Left cardiac atrium (tissue), 4 donors: Measurements from ENCODE around the gene CDKL5. TPM values are rescaled to one million over a fixed set of nuclear protein-coding genes. Genes with fewer than 3 reads are reported as not detected.

Experiments
- ATAC-seq, 2 donors: fragments of 200-7000 bp; cut with Tn5 transposase; one replicate each; pipeline ENCODE4 v1.9.1; 2020; ENCODE audit warnings: mild to moderate bottlenecking in 2 of 2, moderate library complexity in 2 of 2
- DNase-seq: peaks from one replicate; pipeline ENCODE4 v3.0.0-alpha.2; 2020
- intact Hi-C, 2 donors: fragments of 100-400 bp; cut with DNase I; formaldehyde crosslinking; loops; one replicate each; pipeline versions ENCODE4 v1.14.1 to v1.15.1; 2022 to 2023
- total RNA-seq, 2 donors: library from RNA; stranded (reverse); fragmentation: NEBNext Ultra II Directional; extraction: Animal tissue kit (Norgen Biotek cat#: 25700); gene quantifications; one replicate each; pipeline ENCODE4 v1.2.1, GENCODE V29; 2021
- donor health status: DM: no; HTN: yes; CAD: no.
- donor health status: DM: no; HTN: yes; CAD: no; lungs with severe emphysema.
- donor health status: DM: yes; HTN: yes; CAD: no.
- donor health status: Dilated cardiomyopathy.

The CDKL5 gene
- total RNA-seq, 2 donors from 2014 or later: 8.1 to 8.3 TPM

DNA sequence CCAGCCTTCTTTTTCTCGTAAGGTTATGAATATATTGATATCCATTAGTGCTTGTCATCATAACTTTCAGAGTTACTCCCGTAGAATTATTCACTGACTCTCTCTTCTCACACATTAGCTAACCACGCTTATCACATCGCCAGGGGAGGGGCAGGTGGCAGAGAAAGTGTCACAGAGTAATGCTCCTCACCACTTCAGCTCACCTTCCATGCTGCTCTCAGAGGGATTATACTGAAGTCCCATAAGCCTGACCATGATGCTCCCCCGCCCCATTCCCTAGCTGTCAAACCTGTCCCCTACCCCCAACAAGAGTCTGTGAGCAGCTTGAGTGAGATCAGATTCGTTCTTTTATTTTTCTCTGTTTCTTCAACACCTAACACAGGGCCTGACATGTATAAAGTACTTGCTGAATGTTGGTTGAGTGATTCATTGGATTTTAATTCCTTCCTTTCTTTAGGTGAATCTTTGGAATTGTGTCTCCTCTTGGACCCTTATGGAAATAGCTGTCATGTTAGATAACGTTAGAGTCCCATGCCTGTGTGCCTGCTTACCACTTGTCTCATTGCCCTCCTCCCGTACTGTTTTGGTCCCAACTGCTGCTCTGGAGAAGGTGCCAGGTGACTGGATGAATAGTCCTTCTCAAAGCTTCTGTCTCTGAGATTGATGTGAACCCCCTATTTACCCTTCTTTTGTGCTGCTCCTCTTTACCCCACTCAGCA is 191.4 kb downstream of the CDKL5 start:
- intact Hi-C loops: no loop called here
- no peak for DNase-seq
- no peak for ATAC-seq

DNA sequence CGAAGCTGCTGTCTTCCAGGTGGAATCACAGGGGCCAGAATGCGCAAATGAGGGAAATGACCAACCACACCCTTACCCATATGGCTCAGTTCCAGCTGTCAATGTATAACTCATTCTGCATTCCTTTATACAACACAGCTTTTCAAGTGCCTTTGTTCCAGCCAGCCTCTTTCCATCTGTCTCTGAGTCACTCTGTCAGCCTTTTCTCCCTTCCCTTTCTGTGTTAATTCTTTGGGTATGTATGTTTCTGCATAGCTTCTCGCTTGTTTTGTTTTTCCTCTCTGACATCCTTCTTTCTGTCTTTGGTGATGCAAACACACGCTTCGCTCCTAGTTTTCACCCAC is 192.0 kb downstream of the CDKL5 start:
- intact Hi-C loops: no loop called here
- no peak for ATAC-seq

DNA sequence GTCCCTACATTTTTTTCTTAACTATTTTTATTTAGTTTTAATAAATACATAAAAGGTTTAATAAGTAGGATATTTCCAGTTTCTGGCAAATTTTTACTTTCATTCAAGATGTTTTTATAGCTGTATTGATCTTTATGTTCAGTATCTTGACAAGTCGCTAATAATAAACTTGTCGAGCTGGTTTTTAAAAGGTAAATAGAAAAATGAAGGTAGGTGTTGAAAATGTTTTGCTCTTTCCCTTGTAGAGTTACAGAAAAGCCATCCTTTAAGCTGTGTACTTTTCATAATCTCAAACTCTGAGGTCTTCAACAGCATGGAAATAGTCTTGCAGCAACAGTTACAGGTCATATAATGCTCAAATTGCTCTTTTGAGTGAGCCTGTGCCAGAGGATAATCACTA is 193.9 kb downstream of the CDKL5 start:
- intact Hi-C loops: no loop called here
- ATAC-seq: no peak
- no peak for DNase-seq

More for the DNA sequence above, 192.0 kb downstream of the CDKL5 start:
- DNase-seq: no peak

DNA sequence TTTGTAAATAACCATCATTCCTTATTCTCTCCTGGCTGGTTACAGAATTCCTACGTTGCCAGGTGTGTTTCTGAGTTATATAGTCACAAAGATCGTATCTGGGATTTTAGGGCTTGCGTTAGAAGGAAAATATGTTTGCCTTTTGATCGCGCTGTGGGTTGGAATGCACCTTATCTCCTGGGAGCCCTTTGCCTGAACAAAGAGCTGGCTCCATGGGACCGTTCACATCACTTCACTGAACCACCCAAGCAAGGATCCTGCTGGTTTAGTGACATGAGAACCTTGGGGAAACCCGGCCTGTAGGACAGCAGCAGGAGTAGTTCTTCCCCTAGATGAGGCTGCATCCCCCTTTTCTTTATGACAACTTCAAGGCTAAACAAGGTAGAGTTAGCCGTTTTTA is 194.9 kb downstream of the CDKL5 start:
- intact Hi-C loops: no loop called here
- ATAC-seq (no peak), DNase-seq (no peak)

DNA sequence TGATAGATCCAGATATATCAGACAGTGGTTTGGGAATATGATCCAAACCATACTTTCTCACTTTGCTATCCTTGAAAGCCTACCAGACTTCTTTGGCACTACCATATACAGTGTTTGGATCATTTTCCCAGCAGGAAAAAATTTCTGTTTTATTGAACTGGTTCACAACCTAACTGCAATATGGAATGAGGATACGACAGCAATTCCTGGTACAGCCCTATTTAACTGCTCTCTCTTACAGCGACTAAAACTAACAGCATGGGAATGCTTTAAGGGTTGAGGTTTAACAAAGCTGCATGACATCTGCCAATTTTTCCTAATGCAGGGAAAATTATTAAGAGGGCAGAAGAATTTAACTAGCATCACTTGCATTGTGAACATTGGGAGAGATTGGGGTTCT is 199.2 kb downstream of the CDKL5 start:
- ATAC-seq (no peak), DNase-seq (no peak)
- intact Hi-C loops: no loop called here

DNA sequence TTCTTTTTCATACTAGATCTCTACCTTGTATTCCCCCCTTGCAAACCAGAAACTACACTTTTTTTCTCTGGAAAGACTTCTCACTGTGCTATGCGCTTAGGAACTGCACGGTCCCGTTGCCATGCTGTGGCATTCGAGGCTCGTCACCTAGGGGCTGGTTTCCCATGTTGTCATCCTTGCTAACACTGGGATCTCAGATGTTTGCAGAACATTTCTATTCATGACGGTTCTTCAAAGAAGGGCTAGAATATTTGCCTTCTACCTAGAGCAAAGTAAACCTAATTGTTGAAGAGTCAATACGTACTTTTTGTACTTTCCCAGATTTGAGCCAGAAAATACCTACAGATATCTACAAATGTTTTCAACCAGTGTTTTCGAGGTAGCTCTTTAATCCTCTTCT is 205.5 kb downstream of the CDKL5 start:
- intact Hi-C loops: no loop called here
- no peak for ATAC-seq

DNA sequence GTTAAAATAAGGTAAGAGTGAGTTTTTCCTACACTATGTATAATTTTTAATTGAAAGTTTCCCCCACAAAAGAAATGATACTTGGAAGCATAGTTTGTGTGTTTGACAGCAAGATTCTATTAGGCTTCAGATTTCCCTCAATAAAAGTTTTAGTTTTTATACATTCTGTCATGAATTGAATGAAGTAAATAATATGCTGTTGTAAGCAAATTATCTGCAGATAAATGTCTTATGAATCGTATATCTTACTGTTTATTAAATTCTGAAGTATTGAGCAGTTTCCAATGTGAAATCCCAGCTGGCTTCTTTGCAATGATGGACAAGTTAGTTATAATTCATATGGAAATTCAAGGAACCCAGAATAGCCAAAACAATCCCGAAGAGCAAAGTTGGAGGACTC is 213.0 kb downstream of the CDKL5 start:
- ATAC-seq: no peak
- intact Hi-C loops: no loop called here
- no peak for DNase-seq

More for the DNA sequence above, 205.5 kb downstream of the CDKL5 start:
- no peak for DNase-seq

DNA sequence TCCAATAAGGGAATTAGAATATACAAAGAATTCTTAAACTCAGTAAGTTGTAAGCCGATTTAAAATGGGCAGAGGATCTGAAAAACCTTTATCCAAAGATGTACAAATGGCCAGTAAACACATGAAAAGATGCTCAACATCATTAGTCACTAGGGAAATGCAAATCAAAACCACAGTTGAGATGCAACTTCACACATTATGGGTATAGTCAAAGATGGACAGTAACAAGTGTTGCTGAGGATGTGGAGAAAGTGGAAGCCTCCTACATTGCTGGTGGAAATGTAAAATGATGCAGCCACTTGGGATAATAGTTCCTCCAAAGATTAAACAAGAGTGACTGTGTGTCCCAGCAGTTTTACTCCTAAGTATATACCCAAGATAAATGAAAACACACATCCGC is 213.9 kb downstream of the CDKL5 start:
- DNase-seq: no peak
- intact Hi-C loops: no loop called here
- ATAC-seq: no peak

DNA sequence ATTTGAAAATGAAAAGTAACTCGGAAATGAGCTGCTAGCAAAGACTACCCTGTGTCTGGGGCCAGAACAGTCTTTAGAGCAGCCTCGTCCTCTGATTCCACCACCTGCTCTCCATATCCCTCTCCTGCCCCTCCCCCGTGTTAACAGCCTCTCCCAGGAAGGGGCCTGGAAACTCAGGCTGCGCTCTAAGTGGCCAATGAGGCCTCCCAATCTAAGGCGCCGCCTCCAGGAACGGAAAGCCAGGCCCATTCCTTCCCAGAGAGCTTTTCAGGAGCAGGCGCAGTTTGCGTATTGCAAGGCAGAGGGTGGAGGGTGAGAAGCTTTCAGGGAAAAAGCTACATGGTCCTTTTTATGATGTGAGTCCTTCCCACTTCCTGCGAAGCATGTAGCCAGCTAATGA is 215.3 kb downstream of the CDKL5 start:
- intact Hi-C loops: no loop called here
- ATAC-seq: no peak

DNA sequence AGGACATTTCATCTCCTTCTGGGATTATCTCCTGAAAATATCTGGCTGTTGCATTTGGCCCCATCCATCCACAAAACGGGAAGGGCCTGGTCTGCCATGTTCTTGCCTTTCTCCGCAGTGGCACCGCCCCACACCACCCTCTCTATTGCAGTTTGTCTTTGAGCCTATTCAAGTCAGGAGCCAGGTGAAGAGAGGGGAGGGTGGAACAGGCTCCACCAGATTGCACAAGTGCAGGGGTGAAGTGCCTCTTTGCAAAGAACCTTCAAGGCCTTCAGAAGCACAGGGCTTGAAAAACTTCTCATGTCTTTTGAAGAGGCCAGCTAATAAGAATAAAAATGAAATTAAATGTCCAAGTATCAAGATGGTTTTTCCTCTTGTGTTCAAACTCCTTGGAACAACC is 217.8 kb downstream of the CDKL5 start:
- ATAC-seq: no peak
- intact Hi-C loops: no loop called here
- DNase-seq: no peak

More for the DNA sequence above, 215.3 kb downstream of the CDKL5 start:
- no peak for DNase-seq

DNA sequence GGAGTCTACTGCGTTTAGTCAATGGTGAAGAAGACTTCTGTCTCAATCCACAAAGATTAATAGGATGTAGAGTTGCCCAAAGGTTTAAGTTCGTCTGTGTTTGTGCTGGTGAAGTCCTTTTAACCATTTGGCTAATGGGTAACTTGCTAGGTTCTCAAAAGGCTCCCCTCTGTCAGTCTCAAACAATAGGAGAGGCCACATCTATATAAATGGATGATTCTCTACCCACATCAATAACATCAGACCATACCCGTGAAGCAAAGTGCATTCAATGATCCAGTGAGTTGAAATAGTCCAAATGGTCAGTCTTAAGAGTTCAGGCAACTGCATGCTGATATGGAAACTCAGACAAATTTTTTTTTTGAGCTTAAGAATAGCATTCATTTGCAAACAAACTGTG is 218.4 kb downstream of the CDKL5 start:
- ATAC-seq (no peak), DNase-seq (no peak)
- intact Hi-C loops: no loop called here

DNA sequence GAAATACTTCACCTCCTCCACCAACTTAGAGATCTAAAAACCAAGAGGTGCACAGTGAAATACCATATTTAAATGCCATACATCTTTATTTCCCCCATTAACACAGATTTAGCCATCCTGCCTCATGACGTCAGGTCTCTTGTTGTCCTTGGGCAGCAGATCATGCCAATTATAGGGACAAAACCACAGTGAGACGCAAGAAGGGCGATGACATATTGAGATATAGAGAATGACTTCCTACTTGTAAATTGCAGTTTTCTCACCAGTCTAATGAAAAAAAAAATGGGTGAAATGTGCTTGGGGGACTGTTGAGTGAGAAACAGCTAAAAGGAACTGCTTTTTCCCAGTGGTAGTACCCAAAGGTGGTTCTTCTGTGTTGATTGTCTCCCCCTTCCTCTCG is 222.2 kb downstream of the CDKL5 start:
- DNase-seq: no peak
- ATAC-seq: no peak
- intact Hi-C loops: no loop called here

DNA sequence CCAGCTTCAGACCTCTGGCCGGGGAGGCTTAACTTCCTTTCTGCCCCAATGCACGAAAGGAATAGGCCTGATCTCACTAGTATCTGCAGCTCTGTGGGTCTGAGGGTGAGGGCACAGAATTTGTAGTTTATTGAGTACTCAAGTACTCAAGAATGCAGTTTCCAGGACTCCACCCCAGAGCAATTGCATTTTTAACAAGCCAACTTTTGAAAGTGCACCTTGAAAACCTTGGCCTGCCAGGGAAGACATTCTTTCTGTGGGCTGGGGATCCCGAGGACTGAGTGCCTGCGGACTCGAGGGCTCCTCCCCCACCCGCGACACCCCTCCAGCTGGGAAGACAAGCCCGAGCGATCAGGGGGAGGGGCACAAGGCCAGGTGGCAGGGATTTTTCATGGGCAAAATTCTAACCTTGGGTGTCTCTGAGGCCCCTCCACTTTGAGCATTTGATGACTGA is 224.1 kb downstream of the CDKL5 start:
- intact Hi-C loops: no loop called here
- ATAC-seq (no peak), DNase-seq (no peak)

DNA sequence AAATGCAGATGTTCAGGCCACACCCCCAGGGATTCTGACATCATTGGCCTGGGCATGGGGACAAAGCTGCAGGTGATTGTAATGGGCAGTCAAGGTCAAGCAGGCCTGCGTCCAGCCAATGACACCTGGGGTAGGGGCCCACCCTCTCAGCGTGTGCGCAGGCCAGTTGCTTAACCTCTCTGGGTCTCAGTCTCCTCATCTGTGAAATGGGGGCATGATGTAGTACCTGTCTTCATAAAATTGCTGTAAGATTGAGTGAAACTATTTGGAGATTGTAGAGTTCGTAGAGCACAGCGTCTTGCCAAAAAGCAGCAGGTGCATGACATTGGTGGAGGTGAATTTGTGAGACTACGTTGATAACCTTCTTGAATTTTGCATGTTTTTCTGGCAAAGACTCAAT is 225.3 kb downstream of the CDKL5 start:
- ATAC-seq (no peak), DNase-seq (no peak)
- intact Hi-C loops: no loop called here

DNA sequence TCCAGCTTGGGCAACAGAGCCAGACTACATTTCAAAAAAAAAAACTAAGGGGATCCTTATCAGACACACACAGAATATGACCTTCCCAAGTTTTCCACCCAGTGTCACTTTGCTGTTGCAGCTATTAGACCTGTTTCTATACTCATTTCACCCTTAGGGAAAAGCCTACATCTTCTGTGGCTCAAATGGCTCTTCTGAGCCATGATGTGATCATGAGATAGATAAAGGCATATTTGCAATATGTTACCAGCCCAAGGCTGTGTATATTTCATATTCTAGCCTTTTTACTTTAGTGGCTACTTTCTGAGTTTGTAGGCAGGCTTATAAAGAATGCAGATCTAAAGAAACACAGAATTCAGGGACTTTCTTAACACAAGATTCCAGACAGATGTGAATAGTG is 227.2 kb downstream of the CDKL5 start:
- ATAC-seq: no peak
- intact Hi-C loops: no loop called here
- no peak for DNase-seq

DNA sequence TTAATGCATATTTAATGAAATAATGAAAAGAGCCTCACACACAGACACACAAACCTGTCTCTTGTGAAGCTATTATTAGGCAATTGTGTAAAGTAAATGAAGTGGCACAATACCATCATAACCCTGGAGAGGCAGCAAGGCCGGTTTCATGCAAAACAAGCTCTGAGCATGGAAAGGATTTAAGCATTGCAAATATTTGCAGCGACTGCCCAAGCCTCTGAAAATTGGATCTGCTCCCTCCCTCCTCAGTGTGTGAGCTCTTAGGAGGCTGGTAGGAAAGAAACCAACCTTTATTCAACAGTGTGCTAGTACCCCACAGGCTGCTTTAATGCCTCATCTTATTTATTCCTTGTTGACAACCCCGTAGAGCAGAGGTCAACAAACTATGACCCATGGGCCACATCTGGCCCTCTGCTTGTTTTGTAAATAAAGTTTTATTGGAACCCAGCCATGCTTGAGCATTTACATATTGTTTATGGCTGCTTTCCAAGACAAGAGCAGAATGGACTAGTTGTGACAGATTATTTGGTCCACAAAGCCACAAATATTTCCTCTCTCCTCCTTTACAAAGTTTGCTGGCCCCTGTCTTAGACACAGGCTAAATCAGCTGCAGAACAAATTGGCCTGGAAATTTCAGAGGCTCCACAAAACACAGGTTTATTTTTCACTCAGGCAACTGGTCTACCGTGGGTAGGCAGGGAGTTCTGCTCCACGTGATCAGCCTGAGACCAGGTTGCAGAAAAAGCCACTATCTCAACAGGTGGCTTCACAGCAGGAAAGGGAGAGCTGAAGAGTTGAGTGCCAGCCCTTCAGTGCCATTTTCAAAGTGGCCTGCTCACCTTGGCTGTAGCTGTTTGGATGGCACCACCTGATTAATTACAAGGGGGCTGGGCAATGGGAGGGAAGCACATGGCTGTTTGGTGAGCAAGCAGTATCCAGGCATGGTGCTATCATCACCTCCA is 229.7 kb downstream of the CDKL5 start:
- no peak for ATAC-seq
- DNase-seq: no peak
- intact Hi-C loops: no loop called here

DNA sequence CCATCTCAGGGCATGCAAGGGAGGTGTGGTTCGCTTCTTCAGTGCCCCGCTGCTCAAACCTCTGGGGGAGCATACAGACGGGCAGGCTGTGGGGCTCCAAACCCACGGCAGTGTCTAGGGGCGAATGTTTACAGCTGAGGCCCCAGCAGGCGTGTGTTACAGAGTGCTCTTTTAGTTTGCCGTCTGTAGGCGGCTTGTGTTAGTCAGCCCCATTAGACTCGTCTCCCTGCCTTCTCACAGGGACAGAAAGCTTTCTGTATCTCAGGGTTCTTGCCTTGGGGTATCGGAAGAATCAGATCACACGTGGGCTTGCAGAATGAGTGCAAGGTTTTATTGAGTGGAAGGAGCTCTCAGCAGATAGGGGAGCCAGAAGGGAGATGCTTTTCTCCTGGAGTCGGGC is 235.9 kb downstream of the CDKL5 start:
- intact Hi-C loops: no loop called here
- ATAC-seq: no peak

DNA sequence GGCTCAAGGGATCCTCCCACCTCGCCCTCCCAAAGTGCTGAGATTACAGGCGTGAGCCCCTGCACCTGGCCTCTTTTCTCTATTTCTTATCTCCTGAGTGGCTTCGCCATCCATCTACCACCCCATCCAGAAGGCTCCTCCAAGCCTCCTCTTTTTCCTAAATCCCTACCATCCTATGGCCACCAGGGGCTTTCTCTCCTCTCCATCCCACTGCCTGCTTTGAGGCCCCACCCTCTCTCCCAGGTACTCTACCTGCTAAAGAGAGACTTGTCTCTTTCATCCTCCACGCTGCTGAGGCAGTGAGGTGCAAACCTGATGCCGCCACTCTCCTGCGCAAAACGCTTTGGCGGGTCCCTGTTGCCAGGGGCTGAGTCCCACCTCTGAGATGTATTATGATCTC is 239.5 kb downstream of the CDKL5 start:
- no peak for ATAC-seq
- intact Hi-C loops: no loop called here

More for the DNA sequence above, 235.9 kb downstream of the CDKL5 start:
- DNase-seq: no peak

DNA sequence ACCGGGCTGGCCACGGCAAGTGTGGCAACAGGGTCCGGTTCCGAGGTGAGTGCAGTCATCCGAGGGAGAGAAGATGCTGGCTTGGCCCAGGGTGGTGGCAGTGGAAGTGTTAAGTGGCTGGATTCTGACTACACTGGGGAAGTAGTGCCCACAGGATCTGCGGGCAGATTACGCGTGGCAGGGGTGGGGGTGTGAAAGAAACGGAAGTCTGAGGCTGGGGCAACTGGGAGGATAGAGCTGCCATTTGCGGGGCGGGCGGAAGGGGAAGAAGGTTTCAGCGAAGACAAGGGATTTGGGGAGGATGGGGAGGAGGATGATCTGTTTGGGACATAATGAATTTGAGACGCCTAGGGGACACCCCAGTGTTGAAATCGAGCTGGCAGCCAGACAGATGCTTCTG is 241.2 kb downstream of the CDKL5 start:
- intact Hi-C loops: no loop called here
- no peak for ATAC-seq
- DNase-seq: no peak

More for the DNA sequence above, 239.5 kb downstream of the CDKL5 start:
- DNase-seq: no peak

DNA sequence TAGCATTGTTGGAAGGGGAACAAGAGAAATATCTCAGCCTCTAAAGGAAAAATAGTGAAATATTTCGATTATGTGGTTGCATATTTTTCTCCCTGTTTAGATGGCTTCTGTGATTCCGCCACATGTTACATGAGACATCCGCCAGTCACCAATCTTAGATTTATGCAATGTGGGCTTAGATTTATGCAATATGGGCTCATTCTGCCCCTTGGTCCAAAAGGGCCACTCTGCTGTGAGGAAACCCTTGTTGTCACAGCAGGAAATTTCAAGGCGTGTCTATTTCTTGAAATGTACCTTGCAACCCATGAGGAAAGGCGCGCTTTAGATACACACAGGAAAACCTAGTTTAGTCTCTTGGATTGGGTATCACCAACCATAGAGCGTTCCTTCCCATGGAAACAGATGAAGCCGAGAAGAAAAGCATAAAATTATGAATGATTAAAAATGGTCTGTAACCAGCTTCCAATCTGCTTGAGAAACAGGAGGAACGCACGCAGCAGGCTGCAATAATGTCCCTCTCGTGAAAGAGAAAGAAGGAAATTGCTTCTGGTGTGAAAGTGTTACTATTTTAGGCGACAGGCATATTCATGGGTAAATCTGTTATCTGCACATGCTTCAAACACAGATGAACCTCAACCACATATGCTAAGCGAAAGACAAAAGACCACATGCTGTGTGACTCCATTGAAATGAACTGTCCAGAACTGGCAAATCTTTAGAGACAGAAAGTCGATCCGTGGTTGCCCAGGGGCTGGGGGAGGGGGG is 242.8 kb downstream of the CDKL5 start:
- DNase-seq (no peak), ATAC-seq (no peak)
- intact Hi-C loops: no loop called here
